ENCODE results near the gene LRMDA.

The LRMDA gene

DNA sequence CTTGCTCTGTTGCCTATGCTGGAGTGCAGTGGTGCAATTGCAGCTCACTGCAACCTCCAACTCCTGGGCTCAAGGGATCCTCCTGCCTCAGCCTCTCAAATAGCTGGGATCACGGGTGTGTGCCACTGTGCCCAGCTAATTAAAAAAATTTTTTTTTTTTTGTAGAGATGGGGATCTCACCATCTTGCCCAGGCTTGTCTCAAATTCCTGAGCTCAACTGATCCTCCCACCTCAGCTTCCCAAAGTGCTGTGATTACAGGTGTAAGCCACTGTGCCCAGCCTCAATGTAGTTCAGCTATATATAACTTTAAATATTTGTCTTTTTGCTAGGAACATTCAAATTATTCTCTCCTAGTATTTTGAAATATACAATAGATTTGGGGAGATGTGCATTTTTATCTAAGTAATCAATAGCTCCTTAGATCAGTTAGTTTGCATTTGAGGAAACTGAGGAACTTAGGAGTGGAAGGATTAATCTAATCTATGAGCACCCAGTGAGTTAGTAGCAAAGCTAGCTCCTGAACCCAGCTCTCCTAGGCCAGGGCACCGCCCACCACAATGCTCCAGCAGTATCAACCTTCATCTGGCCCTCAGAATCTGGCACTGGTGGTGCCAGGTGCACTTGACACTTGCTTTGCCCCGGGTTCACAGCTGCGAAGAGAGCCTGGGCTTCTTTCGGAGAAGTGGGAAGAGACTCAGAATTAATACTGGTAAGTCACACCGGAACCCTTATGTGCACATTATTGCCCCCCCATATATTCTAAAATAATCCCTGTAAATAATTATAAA is 5.9 kb upstream of the LRMDA start:
- DNase-seq, result no peak

- DNase-seq, result no peak
Observed at GRCh38 chr10:75426880-75427279, 4.5 kb upstream of the LRMDA start.

GRCh38 chr10:75427951-75428350 is 3.5 kb upstream of the LRMDA start:
- DNase-seq, result no peak

DNA sequence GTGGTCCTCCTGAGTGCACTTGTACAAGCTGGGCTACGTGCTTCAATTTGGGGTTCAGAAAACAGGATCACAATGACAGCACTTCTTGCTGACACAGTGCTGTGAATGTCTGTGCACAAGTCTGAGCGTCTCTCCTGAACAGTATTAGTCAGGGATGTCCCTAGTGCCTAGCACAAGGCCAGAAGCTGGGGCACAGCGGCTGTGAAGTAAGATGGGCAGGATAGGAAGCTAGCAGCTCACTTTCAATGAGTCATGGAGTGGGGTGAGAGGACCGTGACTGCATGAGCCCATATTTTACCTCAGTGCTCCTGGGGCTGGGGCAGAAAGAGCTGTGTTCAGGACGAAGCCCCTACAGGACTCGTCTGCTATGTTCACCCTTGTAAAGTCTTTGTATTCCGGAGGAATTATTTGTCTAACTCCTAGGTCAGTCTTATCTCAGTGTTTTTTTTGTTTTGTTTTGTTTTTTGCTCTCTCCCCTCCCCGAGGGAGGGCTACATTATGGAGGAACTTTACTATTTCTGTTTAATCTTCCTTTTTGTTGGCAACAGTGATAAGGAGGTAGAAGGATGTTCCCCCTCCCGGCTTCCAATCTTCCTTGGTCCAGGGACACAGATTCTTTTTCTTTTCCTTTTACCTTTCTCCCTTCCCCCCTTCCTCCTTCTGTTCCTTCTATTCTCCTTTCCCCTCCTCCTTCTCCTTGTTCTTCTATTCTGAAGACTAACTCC is 2.8 kb upstream of the LRMDA start:
- DNase-seq, result no peak

- no peak for DNase-seq
Observed at GRCh38 chr10:75429159-75429827, 2.1 kb upstream of the LRMDA start.

DNA sequence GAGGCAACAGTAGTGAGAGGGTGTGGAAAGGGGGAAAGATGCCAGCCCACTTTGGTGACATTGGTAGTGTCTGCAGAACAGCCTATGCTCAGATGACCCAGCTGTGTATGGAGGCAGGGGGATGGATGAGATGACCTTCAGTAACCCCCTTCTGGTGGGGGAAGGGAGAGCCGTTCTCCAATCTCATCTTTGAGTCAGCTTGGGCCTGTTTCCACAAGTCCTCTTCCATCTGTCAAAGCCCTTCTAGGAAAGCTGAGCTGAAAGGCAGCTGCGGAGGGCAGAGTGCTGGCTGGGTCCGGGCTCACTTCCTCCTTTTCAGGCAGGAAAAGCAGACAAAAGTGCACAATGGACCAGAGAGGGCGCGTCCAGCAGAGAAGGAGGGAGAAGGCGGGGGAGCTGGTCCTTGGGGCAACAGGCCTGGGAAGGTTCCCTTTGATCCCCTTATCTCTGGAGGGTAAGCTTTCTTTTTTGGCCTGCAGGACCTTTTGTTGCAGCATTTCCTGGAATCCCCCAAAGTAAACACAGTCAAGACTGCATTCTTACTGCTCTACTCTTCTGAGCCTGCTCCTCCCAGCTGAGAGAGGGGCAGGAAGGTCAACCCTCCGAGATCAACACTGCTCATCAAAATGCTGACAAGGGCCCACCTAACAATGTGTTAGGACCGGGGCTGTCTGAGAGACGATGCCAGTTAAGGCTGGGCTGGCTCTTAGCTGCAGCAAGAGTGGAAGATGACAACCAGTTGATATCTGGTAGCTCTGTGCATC is 1.2 kb upstream of the LRMDA start:
- DNase-seq, result no peak

DNA sequence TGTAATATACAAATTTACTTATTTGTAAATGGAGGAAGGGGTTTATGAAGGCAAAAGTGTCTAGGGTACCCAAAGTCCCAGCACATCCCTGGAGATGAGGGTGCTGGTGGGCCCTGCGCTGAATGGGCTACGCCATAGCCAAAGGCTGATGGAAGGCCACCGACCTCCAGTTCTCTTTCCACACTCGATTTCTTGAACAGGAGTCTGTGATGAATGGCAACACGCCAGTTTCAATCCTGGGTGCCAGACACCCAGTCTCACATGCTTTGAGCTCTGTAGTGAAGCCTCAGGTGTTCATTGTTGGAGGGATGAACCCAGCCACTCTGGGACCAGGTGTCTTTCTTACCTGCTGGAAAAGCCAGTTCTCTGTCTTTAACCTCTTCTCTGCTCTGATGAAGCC is 752 bp downstream of the LRMDA start:
- no peak for DNase-seq

DNA sequence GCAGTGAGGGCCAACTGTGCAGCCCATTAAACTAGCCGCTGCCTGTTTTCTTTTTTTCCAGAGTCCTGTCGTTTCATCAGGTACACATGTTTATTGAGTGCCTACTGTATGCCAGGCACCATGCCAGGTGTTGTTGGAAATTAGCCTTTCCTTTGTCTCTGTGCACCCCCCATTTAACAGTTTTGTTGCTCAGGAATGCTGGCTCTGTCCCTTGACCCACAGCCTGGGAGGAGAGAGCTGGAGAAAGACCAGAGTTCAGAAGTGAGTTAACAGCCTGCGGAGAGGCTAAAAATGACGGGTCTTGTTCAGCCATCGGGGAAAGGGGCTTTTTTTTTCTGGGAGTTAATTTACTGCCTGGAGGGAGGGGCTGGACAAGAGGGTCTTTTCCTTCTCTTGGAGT is 1.3 kb downstream of the LRMDA start:
- no peak for DNase-seq

DNA sequence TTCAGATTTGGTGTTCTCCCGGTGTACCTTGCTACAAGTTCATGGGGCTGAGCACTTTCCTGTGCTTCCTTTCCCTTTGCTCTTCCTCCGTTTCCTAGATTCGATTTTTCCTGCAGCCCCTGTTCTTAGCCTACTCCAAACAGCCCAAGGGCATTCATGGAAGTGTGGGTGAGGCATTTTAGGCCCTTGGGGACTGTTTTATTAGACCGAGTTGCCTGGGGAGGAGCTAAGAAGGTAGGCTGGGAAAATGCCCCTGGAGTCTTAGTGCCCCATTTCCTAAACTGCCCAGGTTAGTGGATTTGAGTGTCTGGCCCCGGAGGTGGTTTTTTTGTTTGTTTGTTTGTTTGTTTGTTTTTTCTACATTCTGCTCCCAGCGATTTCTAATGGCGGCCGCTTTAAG is 1.8 kb downstream of the LRMDA start:
- no peak for DNase-seq

DNA sequence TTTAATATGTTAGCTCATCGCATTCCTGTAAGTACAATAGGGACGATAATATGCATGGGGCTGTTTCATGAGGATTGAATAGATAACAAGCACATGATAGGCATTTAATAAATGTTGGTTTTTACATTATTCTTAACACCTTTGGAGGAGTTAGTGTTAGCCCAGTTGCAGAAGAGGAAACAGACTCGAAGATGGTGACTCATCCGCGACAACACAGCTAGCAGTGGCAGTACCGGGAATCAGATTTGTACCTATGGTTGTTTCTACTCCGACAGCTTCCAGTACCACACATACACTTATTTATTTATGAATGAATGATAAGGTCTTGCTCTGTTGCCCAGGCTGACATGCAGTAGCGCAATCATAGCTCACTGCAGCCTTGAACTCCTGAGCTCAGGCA is 2.9 kb downstream of the LRMDA start:
- no peak for DNase-seq

DNA sequence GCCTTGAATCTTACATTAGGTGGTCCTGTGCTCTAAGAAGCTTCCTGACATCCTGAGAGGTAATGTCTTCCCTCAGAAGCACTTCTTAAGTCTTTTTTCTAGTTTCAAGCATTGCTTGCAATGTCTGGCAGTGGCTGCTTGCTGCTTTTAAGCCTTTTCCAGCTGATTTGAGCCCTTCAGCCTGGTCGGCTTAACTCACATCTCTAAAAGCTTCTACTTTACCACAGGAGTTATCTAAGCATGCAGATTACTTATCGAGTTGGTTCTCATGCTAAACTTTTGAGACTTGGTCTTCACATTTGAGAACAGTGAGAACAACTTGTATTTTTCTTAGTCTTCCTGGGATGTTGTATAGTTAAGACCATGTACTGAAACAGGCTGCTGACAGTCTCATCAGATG is 3.9 kb downstream of the LRMDA start:
- DNase-seq, result no peak

- DNase-seq, result no peak
Observed at GRCh38 chr10:75436896-75437295, 5.5 kb downstream of the LRMDA start.

DNA sequence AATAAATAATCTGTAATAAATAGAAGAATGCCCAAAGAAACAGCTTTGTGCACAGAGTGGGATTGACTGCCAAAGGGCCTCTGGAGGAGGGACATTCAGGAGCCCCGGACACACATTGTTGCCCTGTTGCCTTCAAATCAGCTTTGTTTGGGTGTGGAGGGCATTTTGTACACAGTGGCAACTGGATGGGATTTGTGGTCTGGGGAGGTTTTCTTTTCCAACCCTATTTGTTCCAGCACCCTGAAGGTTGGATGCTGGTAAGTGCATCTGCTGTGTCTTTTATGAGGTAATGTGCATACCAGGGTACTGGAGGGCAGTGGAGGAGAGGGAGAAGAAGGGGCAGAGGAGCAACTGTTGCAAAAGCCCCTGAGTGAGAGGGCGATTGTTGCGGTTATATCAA is 6.3 kb downstream of the LRMDA start:
- no peak for DNase-seq

DNA sequence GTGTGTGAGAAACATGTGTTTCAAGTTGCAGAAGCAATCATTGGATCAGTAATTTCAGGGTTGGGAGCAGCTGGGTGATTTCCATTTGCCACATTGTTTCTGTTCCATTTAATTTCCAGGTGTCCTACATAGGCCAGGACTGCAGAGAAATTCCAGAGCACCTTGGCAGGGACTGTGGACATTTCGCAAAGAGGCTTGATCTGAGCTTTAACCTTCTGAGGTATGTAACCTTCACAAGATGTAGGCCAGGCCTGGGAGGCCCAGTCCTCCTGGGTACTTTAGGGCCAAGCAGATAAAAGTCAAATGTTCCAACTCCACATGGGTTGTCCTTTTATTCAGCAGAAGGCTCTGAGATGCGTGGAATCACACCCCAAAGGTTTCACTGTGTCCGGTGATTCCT is 6.9 kb downstream of the LRMDA start:
- no peak for DNase-seq

DNA sequence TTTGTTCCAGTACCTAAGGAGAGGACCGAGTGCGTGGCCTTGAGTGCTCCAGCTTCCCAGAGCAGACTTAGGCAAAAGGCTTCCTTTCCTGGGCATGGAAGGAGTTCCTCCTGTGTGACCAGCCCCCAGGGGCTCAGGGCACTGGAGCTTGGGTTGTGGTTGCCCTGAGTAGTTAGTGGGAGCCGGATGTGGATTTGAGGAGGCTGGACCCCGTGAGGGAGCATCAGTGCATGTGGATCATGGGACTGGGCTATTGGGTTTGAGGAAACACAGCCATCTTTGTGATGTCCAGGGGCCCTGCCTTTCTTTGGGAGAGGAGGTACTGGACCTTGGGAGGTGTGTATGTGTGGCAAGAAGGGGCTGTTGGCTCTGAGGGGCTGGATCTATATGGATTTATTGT is 8.4 kb downstream of the LRMDA start:
- DNase-seq, result no peak

GRCh38 chr10:75440271-75440793 is 8.9 kb downstream of the LRMDA start:
- no peak for DNase-seq

DNA sequence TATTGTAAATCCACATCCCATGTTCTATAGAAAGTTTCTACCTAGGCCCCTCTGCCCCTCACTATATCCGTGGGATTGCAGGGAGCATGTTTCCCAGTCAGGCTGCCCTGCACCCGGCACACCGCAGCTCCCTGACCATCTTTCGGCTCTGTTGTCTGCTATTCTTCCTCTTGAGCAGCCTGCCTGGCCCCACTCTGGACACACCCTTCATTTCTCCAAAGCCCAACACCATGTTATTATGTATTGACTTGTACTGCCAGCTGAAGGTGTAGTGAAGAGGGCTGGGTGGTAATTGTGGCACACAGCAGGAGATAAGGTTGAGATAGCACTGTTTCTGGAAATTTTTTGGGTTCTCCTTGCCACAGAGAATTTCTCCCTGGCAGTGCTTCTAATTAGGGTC is 9.8 kb downstream of the LRMDA start:
- DNase-seq, result no peak

DNA sequence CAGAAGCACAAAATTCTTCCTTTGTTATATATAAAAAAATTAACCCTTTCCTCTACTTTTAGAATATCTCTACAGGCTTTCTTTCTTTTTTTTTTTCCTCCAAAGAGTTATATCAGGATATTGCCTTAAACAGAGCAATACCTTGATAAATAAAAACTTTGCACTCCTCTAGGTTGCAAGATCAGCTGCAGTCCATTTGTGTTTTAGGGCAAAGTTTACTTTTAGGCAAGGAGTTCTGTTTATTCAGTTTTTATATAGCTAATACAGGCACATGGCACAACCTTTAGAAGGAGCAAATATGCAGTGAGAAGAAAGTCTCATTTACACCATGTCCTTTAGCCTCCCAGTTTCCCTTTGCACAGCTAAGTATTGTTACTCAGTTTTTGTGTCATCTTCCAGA is 10.3 kb downstream of the LRMDA start:
- DNase-seq, result no peak

- DNase-seq, result no peak
Observed at GRCh38 chr10:75443362-75443761, 11.9 kb downstream of the LRMDA start.

DNA sequence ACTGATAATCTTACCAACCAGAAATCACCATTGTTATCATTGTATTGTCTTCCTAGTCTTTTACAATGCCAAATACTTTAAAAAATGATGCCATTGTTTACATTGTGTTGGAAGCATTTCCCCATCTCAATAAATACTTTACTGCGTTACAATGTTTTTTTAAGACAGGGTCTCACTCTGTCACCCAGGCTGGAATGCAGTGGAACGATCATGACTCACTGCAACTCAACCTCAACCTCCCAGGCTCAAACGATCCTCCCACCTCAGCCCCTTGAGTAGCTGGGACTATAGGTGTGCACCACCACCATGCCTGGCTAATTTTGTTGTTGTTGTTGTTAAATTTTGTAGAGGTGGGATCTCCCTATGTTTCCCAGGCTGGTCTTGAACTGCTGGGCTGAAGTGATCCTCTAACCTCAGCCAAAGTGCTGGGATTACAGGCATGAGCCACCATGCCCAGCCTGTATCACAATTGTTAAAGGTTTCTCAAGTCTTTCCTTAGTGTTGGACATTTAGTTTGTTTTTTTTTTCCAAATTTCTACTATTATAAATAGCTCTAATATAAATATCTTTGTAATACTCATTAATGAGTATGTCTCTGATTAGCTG is 13.5 kb downstream of the LRMDA start:
- DNase-seq, result no peak

DNA sequence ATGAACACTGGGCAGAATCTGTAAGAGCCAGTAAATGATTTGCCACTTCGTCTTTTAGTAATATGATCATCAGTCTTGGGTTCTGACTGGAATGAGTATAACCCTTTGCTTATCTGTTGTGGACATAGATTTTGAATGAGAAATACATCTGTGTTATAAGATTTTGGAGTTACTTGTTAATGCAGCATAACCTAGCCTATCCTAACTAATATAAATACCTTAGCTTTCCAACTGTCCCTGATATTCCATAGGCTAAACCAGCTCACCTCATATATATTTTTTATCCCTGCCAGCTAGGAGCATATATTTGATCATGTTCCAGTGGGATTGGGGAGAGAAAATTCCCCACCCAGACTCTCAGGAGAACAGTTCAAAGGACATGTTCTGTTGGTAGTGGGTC is 15.1 kb downstream of the LRMDA start:
- DNase-seq, result no peak

GRCh38 chr10:75448166-75448565 is 16.7 kb downstream of the LRMDA start:
- DNase-seq, result no peak
